Measurements from ENCODE around the gene BMP8A.
"Not testable (repeated sequence)": the region's sequence is repeated elsewhere in the genome, so short reads cannot be mapped to it uniquely, and the experiment has no call there.

BMP8A gene

DNA sequence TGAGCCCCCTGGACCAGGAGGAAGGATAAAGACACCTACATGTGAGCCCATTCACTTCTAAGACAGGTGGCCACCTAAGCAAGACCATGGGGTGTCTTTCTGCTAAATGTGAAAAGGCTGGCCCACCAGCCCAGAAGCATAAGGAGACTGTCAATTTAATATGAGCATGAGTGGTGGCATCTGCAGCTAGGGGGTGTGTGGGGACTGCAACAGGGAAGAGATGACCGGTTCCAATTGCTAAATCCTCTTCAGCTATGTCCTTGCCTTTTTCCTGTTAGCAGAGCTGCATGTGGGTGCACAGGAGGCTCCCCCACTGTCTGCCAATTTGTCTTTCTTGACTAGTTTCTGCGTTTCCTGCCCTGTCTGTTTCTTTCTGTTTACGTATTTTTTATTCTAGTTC is 22.3 kb upstream of the BMP8A start:
- CTCF ChIA-PET = interaction anchor here (1.2 to 6.2 kb wide), 3 partner anchors 20 to 70 kb away, joined by 3 to 40 read pairs (median 3); no protein-coding TSS in a partner anchor
- POLR2A ChIA-PET = no interaction called here
- no peak overlapping the region for H3K4me3 ChIP-seq (ENCODE audit: low read depth, low read length)
- TF ChIP-seq, protein P1, sequence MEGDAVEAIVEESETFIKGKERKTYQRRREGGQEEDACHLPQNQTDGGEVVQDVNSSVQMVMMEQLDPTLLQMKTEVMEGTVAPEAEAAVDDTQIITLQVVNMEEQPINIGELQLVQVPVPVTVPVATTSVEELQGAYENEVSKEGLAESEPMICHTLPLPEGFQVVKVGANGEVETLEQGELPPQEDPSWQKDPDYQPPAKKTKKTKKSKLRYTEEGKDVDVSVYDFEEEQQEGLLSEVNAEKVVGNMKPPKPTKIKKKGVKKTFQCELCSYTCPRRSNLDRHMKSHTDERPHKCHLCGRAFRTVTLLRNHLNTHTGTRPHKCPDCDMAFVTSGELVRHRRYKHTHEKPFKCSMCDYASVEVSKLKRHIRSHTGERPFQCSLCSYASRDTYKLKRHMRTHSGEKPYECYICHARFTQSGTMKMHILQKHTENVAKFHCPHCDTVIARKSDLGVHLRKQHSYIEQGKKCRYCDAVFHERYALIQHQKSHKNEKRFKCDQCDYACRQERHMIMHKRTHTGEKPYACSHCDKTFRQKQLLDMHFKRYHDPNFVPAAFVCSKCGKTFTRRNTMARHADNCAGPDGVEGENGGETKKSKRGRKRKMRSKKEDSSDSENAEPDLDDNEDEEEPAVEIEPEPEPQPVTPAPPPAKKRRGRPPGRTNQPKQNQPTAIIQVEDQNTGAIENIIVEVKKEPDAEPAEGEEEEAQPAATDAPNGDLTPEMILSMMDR (IDR thresholded peaks at IDR 0.05; ENCODE audit: insufficient read depth, low read length, missing control alignments) = no peak
- no peak for DNase-seq (ENCODE audit: low read depth, low spot score)

DNA sequence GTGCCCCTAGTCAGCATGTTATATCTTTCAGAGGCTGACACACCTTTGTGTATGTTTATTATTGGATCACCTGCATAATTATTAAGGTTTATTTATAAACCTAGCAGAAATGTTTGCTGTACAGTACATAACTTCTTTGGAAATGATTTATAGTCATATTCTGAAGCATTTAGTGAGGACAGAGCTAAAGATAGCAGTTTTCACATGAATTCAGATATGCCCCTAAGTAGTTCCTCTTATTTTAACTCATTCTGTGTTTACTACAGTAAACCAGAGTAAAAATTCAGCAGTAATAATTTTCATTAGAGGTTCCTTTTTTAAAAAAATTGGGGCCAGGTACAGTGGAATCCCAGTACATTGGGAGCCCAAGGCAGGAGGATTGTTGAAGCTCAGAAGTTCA is 21.4 kb upstream of the BMP8A start:
- ChIA-PET CTCF (interaction anchor here (1.2 to 6.2 kb wide), 6 partner anchors 11 to 372 kb away, joined by 3 to 40 read pairs (median 7); no protein-coding TSS in a partner anchor), POLR2A (no interaction called here)
- DNase-seq (ENCODE audit: low read depth, low spot score) = no peak

DNA sequence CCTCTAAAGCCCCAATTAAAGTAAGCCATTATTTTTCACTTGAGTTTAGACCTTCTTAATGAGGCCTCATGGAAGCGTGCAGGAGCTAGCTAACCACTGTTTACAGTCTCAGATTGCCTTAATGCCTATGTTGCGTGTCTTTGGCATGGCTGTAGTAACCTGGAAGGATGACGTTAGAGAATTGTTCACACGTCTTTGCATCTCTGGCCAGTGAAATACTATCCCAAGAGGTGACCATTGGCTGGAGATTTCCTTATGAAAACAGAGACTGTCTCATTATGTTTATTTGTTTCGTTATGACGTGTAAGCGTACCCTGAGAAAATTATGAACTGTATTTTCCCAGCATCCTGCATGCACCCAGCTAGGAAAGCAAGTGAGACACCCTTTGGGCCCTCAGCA is 18.6 kb upstream of the BMP8A start:
- POLR2A ChIA-PET = no interaction called here

More for the DNA sequence above, 21.4 kb upstream of the BMP8A start:
- no peak overlapping the region for H3K4me3 ChIP-seq (ENCODE audit: low read depth, low read length)
- TF ChIP-seq, protein P1 (IDR thresholded peaks at IDR 0.05; ENCODE audit: insufficient read depth, low read length, missing control alignments) = no peak

DNA sequence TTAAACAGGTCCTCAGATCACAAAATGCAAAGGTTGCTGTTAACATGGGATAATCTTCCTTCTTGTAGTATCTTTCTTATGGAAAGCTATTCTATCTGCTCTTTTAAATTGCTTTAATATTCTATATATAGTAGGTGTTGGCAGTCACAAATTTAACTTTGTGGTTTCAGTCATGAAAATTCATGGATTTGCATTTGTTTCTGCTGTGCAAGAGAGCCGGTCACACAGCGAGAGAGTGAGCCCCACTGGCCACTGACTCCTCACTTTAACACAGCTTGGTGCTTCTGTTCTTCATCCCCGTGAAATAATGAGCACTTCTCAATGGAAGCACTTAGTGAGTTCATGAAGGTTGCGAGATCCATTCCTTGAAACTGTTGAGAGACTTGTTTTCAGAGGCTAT is 18.1 kb upstream of the BMP8A start:
- TF ChIP-seq, protein P1 (IDR thresholded peaks at IDR 0.05; ENCODE audit: insufficient read depth, low read length, missing control alignments) = no peak
- ChIA-PET POLR2A (no interaction called here), CTCF (interaction anchor here (6.2 kb wide), 1 partner anchor 66 kb away, joined by 40 read pairs; no protein-coding TSS in a partner anchor)
- no peak for DNase-seq (ENCODE audit: low read depth, low spot score)
- H3K4me3 ChIP-seq (ENCODE audit: low read depth, low read length) = no peak overlapping the region

More for the DNA sequence above, 18.6 kb upstream of the BMP8A start:
- DNase-seq (ENCODE audit: low read depth, low spot score) = no peak
- TF ChIP-seq, protein P1 (IDR thresholded peaks at IDR 0.05; ENCODE audit: insufficient read depth, low read length, missing control alignments) = no peak
- CTCF ChIA-PET = interaction anchor here (0.9 to 6.2 kb wide), 2 partner anchors 8 to 67 kb away, joined by 3 to 40 read pairs; no protein-coding TSS in a partner anchor
- no peak overlapping the region for H3K4me3 ChIP-seq (ENCODE audit: low read depth, low read length)

DNA sequence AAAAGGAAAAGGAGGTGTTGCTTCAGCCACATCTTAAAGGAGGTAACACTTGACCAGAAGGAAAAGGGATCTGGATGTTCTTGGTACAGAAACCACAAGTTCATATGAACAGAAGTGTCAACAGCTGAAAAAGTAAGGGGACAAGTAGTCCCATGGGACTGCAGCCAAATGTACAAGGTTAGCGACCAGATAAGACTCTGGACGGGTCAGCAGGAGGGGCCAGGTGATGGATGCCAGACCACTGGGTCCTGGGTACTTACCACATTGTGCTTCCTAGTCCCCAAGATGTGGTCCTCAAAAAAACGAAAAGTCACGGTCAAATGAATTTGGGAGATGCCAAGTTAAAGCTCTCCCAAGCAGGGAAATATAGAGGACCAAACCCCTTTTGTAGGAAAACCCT is 16.6 kb upstream of the BMP8A start:
- no peak for DNase-seq (ENCODE audit: low read depth, low spot score)
- POLR2A ChIA-PET = no interaction called here
- TF ChIP-seq, protein P1 (IDR thresholded peaks at IDR 0.05; ENCODE audit: insufficient read depth, low read length, missing control alignments) = no peak
- no peak overlapping the region for H3K4me3 ChIP-seq (ENCODE audit: low read depth, low read length)
- CTCF ChIA-PET = interaction anchor here (1.2 kb wide), 1 partner anchor 9 kb away, joined by 3 read pairs; no protein-coding TSS in a partner anchor

DNA sequence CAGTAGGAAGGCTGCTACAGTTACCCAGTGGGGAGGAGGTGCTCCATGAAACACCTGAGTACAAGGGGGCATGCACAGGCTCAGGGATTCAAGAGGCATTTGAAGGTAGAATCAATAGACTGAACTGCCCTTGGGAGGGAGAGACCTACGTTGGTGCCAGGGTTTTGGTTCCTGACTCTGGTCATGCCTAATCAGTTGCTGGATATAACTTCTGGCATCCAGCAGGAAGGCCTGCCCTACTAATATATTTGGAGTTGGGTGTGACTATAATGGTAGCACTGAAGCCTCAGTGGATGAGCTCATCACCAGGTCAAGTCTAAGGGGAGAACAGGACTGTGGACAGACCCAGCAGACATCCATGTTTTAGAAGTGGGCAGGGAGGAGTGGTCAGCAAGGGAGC is 15.9 kb upstream of the BMP8A start:
- H3K4me3 ChIP-seq (ENCODE audit: low read depth, low read length); DNase-seq (ENCODE audit: low read depth, low spot score); POLR2A ChIA-PET: not testable (repeated sequence)
- CTCF ChIA-PET = interaction anchor here (1.2 kb wide), 1 partner anchor 9 kb away, joined by 3 read pairs; no protein-coding TSS in a partner anchor

Measured in AG04449 (cell line).